GM21381 (cell line): ENCODE results near the gene STAC2.
"Not testable (repeated sequence)": the region's sequence is repeated elsewhere in the genome, so short reads cannot be mapped to it uniquely, and the experiment has no call there.

ENCODE experiments used
- ATAC-seq: cut with Tn5 transposase; IDR thresholded peaks from one replicate; pipeline ENCODE4 v1.9.1; 2021; ENCODE audit warnings: mild to moderate bottlenecking, moderate library complexity; ENCODE audit not compliant: unreplicated experiment

STAC2 gene

DNA sequence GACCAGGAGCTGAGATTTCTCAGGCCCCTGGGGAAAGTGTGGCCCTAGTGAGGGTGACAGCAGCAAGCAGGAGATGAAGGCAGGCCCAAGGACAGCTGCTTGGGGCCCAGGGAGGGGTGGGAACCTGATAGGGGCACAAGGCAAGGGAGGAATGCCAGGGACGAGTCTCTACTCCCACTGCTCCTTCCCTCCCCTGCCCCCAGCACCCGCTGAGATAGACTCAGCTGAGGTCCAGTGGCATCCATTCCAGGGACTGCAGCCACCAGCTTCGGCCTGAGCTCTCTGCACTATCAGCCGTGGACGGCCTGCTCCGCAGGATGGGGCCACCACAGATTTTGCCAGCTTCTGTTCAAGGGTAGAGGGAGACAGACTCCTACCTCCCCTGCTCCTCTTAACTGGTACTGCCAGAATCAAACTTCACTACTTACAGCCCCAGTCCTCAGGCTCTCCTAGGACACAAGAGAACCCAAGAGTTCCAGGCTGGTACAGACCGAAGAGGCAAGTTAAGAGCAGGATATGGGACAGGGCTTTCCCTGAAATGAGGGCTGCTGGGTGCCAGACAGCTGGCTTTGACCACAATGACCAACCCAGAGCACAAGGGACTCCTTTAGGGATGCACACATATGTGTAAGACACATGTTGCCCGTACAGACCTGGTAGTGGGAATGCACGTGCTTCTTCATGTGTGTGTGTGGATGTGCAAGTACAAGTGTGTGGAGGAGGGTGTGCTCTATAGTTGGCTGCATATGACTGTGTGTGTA is 33.8 kb downstream of the STAC2 start:
- no peak for ATAC-seq

DNA sequence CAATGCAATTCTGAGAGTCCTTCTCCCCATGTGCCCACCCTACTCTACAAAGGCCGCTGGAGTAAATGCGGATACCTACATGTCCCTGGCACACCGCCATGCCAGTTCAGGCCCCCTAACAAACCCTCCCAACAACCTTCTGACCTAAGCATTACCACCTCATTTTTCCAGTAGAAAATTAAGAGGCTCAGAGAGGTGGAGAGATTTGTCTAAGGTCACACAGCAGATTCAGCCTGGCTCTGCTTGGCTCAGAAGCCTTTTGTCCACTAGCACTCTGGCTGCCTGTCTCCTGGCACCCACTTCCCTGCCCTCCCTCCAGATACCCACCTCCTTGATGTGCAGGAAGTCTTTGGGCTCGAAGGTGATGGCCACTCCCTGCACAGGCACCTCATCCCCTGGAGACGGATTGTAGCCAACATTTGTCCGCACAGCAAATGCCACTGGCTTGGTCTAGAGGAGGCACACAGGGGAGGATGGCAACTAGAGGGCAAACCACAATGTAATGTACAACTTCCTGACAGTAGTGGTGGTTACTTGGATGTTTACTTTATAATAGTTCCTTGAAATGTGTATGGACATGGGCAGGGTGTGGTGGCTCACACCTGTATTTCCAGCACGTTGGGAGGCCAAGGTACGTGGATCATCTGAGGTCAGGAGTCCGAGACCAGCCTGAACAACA is 38.5 kb downstream of the STAC2 start:
- ATAC-seq = no peak

GRCh38 chr17:39186481-39187002 is 39.2 kb downstream of the STAC2 start:
- no peak for ATAC-seq

GRCh38 chr17:39183720-39184119 is 42.0 kb downstream of the STAC2 start:
- ATAC-seq = no peak

DNA sequence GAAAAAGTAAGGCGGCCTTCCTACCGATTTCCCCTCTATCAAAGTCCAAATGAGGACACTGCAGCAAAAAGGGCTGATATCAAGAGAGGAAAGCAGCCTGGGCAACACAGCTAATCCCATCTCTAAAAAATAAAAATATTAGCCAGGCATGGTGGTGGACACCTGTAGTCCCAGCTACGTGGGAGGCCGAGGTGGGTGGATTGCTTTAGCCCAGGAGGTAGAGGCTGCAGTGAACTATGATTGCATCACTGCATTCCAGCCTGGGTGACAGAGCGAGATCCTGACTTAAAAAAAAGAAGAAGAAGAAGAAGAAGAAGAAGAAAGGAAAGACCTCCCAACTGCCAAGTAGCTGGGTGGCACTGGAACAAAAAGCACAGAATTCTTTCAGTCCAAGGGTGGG is 42.7 kb downstream of the STAC2 start:
- no peak for ATAC-seq

DNA sequence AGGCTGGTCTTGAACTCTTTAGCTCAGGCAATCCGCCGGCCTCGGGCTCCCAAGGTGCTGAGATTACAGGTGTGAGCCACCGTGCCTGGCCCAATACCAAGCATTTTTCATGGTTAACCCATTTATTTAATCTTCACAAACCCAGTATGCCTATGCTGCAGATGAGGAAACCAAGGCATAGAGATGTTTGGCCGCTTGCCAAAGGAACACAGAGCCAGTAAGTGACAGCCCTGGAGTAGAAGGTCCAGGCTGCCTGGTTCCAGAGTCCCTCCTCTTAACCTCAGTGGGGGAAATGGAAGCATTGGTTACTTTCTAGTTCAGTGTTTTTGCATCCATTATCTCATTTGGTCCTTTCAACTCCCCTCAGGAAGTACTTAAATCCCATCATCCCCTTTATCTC is 44.4 kb downstream of the STAC2 start:
- ATAC-seq = no peak

DNA sequence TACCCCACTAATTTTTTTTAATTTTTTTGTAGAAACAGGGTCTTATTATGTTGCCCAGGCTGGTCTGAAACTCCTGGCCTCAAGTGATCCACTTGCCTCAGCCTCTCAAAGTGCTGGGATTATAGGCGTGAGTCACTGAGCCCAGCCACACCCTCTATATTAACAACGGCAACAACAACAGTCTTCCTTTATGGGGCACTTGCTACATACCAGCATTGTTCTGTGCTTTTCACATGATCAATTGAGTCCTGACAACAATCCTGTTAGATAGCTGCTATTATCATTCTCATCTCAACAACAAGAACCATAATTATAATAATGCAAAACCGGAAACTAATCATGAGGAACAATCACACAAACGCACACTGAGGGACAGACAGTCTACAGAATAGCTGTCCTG is 47.2 kb downstream of the STAC2 start:
- no peak for ATAC-seq

- no peak for ATAC-seq
Observed at GRCh38 chr17:39177256-39177655, 48.5 kb downstream of the STAC2 start.

DNA sequence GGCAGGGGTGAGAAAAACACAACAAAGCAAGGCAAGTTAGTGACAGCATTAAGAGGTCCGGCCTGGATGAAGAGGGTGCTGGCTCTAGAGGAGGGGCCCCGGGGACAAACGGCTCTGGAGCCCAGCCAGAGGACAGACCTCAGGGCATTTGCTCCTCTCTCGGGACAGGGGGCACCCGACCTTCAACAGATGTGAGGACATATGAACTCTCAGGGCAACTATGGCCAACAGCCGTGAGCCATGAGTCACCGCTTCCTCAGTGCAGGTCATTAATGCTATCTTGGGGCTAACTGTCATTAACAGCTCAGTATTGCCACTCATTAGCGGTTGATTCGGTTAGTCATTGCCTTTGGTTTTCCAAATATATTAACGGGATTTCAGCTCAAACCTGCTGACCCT is 50.1 kb downstream of the STAC2 start:
- ATAC-seq = no peak

GRCh38 chr17:39174920-39175694 is 50.6 kb downstream of the STAC2 start:
- no peak for ATAC-seq

DNA sequence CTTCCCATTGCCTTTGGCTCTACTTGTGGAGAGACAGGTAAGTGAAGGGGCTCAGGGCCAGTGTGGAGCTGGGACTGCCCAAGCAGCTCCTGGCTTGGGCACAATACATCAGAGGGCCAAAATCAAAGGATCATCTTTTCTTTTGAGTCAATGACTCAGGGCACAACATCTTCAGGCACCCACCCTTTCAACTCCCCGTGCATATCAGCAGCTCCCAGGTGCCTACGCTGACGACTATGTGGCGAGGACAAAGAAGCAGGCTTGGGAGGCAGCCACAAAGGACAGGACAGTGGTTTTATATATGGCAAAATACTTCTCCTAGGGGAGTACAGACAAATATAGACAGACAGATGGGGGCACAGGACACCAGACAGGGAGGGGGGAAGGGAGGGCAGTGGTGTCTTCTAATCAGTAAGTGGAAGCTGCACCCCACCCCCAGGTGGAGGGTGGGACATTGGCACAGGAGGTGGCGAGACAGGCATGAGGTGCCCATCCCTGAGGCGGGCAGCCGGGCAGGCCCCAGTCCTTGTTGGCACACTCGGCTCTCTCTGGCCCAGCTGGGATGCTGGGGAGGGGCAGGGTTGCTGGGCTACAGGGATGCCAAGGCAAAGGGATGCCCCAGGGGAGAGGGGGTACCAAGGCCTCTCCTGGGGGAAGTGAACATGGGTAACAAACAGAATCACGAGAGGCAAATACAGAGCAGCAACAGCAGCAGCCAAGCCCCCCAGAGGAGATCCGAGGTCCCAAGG is 52.0 kb downstream of the STAC2 start:
- no peak for ATAC-seq

- no peak for ATAC-seq
Observed at GRCh38 chr17:39173080-39173479, 52.7 kb downstream of the STAC2 start.

DNA sequence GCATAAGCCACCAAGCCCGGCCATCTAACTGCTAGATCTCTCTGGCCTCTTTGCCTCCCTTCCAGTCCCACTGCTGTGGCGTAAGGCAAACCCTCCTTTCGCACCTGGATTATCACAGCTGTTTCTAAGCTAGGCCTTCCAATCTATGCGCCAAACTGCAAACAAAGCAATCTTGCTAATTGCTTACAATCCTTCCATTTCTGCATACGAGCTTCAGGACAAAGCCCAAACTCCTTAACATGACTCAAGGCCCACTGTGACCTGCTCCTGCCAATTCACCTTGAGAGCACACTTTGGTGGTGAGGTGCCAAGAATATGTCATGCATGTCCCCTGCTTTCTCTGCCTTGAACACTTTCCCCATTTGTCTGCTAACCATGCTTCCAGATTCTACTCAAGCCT is 53.8 kb downstream of the STAC2 start:
- no peak for ATAC-seq

- no peak for ATAC-seq
Observed at GRCh38 chr17:39170558-39170957, 55.2 kb downstream of the STAC2 start.

DNA sequence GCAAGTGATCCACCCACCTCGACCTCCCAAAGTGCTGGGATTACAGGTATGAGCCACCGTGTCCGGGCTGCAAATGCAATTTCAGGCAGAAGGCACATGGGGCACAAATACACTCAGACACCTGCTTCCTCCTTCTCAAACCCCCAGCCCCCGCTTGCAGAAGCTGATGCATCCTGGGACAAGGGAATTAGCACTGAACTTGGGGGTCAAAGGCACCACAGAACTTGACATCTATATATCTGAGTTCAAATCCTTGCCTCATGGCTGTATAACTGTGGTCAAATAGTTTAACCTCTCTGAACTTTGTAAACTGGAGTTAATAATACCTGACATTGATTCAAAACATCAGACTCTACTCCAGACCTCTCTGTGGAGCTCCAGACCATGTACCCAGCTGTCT is 55.6 kb downstream of the STAC2 start:
- no peak for ATAC-seq

GRCh38 chr17:39169518-39169917 is 56.2 kb downstream of the STAC2 start:
- ATAC-seq = no peak

DNA sequence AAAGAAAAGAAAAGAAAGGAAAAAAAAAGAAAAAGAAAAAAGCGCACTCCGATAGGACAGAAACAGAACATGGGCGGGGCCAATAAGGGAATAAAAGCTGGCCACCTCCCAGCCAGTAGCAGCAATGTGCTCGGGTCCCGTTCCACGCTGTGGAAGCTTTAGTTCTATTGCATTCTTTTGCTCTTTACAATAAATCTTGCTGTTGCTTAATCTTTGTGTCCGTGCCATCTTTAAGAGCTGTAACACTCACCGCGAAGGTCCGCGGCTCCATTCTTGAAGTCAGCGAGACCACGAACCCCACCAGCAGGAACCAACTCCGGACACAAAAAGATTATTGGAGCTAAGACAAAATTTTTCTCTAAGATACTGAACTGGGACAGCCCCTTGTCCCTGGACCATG is 56.6 kb downstream of the STAC2 start:
- ATAC-seq = no peak

GRCh38 chr17:39168503-39168902 is 57.2 kb downstream of the STAC2 start:
- not testable (repeated sequence) for ATAC-seq

DNA sequence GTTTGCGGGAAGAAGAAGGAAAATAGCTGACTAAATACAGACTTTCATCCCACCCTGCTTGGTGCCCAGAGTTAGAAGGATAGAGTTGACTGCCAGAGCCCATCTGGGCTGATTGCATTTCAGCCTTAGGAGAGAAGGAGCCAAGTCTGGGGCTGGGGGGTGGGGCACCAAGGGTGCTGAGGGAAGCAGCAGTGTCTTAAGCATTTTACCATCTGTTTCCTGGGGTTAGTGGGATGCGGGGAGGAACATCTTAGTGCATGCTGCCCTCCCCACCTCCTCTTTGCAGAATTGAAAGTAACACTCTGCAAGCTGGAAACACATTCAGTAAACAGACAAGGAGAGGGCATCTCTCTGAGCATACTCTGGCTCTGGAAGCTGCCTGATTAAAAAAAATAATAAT is 58.3 kb downstream of the STAC2 start:
- ATAC-seq = no peak

- no peak for ATAC-seq
Observed at GRCh38 chr17:39166437-39167335, 59.1 kb downstream of the STAC2 start.
